NCI-H187 (cell line): Measurements from ENCODE around the gene MYH15.

Experiments
- DNase-seq, 2 experiments: peaks; one replicate each; lab custom pipeline; 2025; lab: John Stamatoyannopoulos, UW

MYH15 gene

GRCh38 chr3:108334701-108335100 lies 175.7 kb downstream of the MYH15 start:
- DNase-seq = no peak

GRCh38 chr3:108333961-108334360 lies 176.4 kb downstream of the MYH15 start:
- no peak for DNase-seq

- DNase-seq = no peak
Measured at GRCh38 chr3:108331792-108332191, 178.6 kb downstream of the MYH15 start.
